SU-DHL-6 (cell line): ENCODE results near the gene TRIM63.

Experiments used
- H2AFZ ChIP-seq: fragments of 200-600 bp; sonication (generic); 2 replicates; pipeline ENCODE4 v1.6.1; 2014; ENCODE audit warnings: low read depth, mild to moderate bottlenecking, moderate library complexity, mixed read lengths, antibody characterized with exemption, low read length; ENCODE audit not compliant: severe bottlenecking
- H3F3A ChIP-seq: fragments of 200-600 bp; shearing (Covaris generic); 2 replicates; pipeline ENCODE4 v1.6.0; 2016; ENCODE audit warnings: antibody characterized with exemption, mild to moderate bottlenecking; ENCODE audit not compliant: insufficient read depth
- H3K27ac ChIP-seq: fragments of 200-600 bp; sonication (generic); 2 replicates; pipeline ENCODE4 v1.5.1; 2016; ENCODE audit warnings: low read depth, mild to moderate bottlenecking, low read length, moderate library complexity, mixed read lengths
- H3K27me3 ChIP-seq: fragments of 200-600 bp; sonication (generic), shearing (Covaris generic); 2 replicates; pipeline ENCODE4 v1.6.0; 2014; ENCODE audit warnings: mild to moderate bottlenecking, low read length
- H3K36me3 ChIP-seq: fragments of 200-600 bp; sonication (generic); 2 replicates; pipeline ENCODE4 v1.6.1; 2014; ENCODE audit warnings: mild to moderate bottlenecking, low read length, mixed read lengths
- H3K4me2 ChIP-seq: fragments of 300-600, 200-600 bp; shearing (Covaris generic), sonication (generic); 2 replicates; pipeline ENCODE4 v1.6.0; 2014; ENCODE audit warnings: low read length, low read depth, mild to moderate bottlenecking; ENCODE audit not compliant: poor library complexity, severe bottlenecking
- H3K4me3 ChIP-seq: fragments of 200-600 bp; sonication (generic); 2 replicates; pipeline ENCODE4 v1.5.1; 2014; ENCODE audit warnings: antibody characterized with exemption, low read length, mild to moderate bottlenecking, mixed read lengths; ENCODE audit not compliant: insufficient read depth, poor library complexity, severe bottlenecking
- H3K79me2 ChIP-seq: fragments of 200-600 bp; sonication (generic); 2 replicates; pipeline ENCODE4 v1.6.1; 2014; ENCODE audit warnings: mild to moderate bottlenecking, low read length, moderate library complexity; ENCODE audit not compliant: insufficient read depth
- H3K9ac ChIP-seq: fragments of 200-600 bp; sonication (generic); 2 replicates; pipeline ENCODE4 v1.7.0; 2014; ENCODE audit warnings: mild to moderate bottlenecking, low read length
- H3K9me2 ChIP-seq: fragments of 200-600 bp; sonication (generic); replicated peaks from 2 replicates; pipeline ENCODE4 v1.6.1; 2014; ENCODE audit warnings: low read length; ENCODE audit not compliant: insufficient read depth
- H3K9me3 ChIP-seq: fragments of 200-600 bp; sonication (generic); 2 replicates; pipeline ENCODE4 v1.6.1; 2014; ENCODE audit warnings: low read length, mixed read lengths; ENCODE audit not compliant: insufficient read depth
- H4K20me1 ChIP-seq: fragments of 200-600 bp; sonication (generic); 2 replicates; pipeline ENCODE4 v1.6.1; 2014; ENCODE audit warnings: low read depth, mild to moderate bottlenecking, antibody characterized with exemption, low read length, moderate library complexity, mixed read lengths
- CTCF ChIP-seq: fragments of 200-600 bp; sonication (generic); IDR thresholded peaks from one replicate; pipeline ENCODE4 v1.5.1; 2017; ENCODE audit warnings: antibody characterized with exemption, mild to moderate bottlenecking, low read length, moderate library complexity; ENCODE audit not compliant: insufficient read depth, poor library complexity, severe bottlenecking
- EZH2phosphoT487 ChIP-seq: fragments of 200-600 bp; sonication (generic), shearing (Covaris generic); conservative IDR thresholded peaks from 2 replicates; pipeline ENCODE4 v1.6.1; 2018; ENCODE audit warnings: mild to moderate bottlenecking, antibody characterized with exemption, low read length, moderate library complexity, mixed read lengths

The TRIM63 gene

DNA sequence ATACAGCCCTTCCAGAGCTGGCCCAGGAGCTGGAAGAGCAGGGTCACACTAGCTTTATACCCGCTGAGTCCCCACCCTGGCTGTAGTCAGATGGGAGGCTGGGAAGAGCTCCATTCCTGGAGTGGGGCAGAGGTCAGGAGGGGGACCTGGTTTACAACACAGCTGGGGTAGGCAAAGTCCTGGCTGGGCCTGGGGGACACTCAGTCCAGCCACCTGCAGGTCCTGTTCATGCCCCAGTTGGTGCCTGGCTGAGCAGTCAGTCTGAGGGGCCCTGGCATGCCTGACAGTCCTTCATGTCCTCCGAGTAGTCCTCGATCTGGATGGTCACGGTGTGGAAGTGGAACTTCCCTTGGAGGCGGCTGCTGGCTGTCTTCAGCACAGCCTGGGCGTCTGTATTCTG, 28.5 kb downstream of the TRIM63 start:
- Histone ChIP-seq H3K36me3 (no peaks in the 10 kb centered on the region), H2AFZ (no peak overlapping the region), H3K9me2 (no peaks in the 10 kb centered on the region), H3F3A (no peaks in the 10 kb centered on the region), H3K27ac (no peak overlapping the region), H3K4me3 (no peak overlapping the region), H3K4me2 (no peak overlapping the region), H3K9ac (no peak overlapping the region), H3K79me2 (no peaks in the 10 kb centered on the region), H3K27me3 (no peaks in the 10 kb centered on the region), H4K20me1 (no peaks in the 10 kb centered on the region), H3K9me3 (no peaks in the 10 kb centered on the region)
- TF ChIP-seq CTCF: no peak
- no peak for TF ChIP-seq EZH2phosphoT487

GRCh38 chr1:26038477-26038876, 29.0 kb downstream of the TRIM63 start:
- no peak overlapping the region for H3K4me3 ChIP-seq
- H3K79me2 ChIP-seq: no peaks in the 10 kb centered on the region
- H4K20me1 ChIP-seq: no peaks in the 10 kb centered on the region
- H3K27me3 ChIP-seq: no peaks in the 10 kb centered on the region
- H3F3A ChIP-seq: no peaks in the 10 kb centered on the region
- H3K9me2 ChIP-seq: no peaks in the 10 kb centered on the region
- H2AFZ ChIP-seq: no peak overlapping the region
- no peaks in the 10 kb centered on the region for H3K9me3 ChIP-seq
- TF ChIP-seq EZH2phosphoT487 (no peak), CTCF (no peak)
- no peak overlapping the region for H3K4me2 ChIP-seq
- no peaks in the 10 kb centered on the region for H3K36me3 ChIP-seq
- no peak overlapping the region for H3K27ac ChIP-seq
- no peak overlapping the region for H3K9ac ChIP-seq

DNA sequence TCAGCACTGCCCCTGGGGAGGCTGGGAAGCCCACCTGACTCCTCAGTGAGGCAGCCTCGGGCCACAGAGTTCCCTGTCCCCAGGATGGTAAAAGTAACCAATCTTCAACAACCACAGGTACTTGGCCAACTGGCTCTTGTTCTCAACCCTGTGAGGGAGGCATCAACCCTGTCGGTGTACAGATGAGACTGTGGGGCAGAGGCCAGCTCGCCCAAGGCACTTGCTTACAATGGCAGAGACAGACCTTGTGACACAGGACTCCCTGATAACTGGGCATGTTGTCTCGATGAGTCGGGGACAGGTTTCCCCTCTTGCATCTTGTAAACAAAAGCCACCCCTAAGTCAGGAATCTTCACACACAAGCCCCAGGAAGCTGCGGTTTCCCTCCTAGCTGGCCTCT, 29.5 kb downstream of the TRIM63 start:
- H3K4me2 ChIP-seq: no peak overlapping the region
- H3K79me2 ChIP-seq: no peaks in the 10 kb centered on the region
- no peaks in the 10 kb centered on the region for H3K36me3 ChIP-seq
- H3K9me2 ChIP-seq: no peaks in the 10 kb centered on the region
- no peak overlapping the region for H3K9ac ChIP-seq
- no peaks in the 10 kb centered on the region for H3F3A ChIP-seq
- no peak for TF ChIP-seq CTCF
- TF ChIP-seq EZH2phosphoT487: no peak
- H2AFZ ChIP-seq: no peak overlapping the region
- H3K4me3 ChIP-seq: no peak overlapping the region
- no peak overlapping the region for H3K27ac ChIP-seq
- H4K20me1 ChIP-seq: no peaks in the 10 kb centered on the region
- no peaks in the 10 kb centered on the region for H3K9me3 ChIP-seq
- H3K27me3 ChIP-seq: no peaks in the 10 kb centered on the region
